CD14-positive monocyte (primary cell): ENCODE measurements around the gene SCD5. TPM values are rescaled to one million over a fixed set of nuclear protein-coding genes. Genes with fewer than 3 reads are reported as not detected.

Experiments
- DNase-seq, 3 donors: peaks; one replicate each; pipeline ENCODE4 v3.0.0-alpha.2; 2011 to 2022
- H2AFZ ChIP-seq: 2 replicates; pipeline ENCODE4 v1.6.0; 2012; ENCODE audit warnings: mild to moderate bottlenecking, low read depth, low read length, inconsistent platforms; ENCODE audit not compliant: insufficient read depth, poor library complexity, severe bottlenecking
- H3K27ac ChIP-seq, 2 donors: 1 replicate in 1 of 2; 2 replicates in 1 of 2; pipeline ENCODE4 v1.5.1; 2012 to 2013; ENCODE audit warnings: low read length in 2 of 2, control low read depth in 1 of 2, inconsistent platforms in 1 of 2, low read depth in 1 of 2, mild to moderate bottlenecking in 1 of 2
- H3K27me3 ChIP-seq, 2 donors: one replicate each; pipeline versions ENCODE4 v1.6.0 to v1.6.1; 2011 to 2013; ENCODE audit warnings: low read length in 2 of 2; ENCODE audit not compliant: control insufficient read depth in 2 of 2, insufficient read depth in 2 of 2
- H3K36me3 ChIP-seq, 2 donors: replicated peaks in 1 of 2; 1 replicate in 1 of 2; 2 replicates in 1 of 2; pipeline versions ENCODE4 v1.5.1 to v1.6.1; 2012 to 2013; ENCODE audit warnings: low read length in 2 of 2, control low read depth in 1 of 2, inconsistent platforms in 1 of 2, mild to moderate bottlenecking in 1 of 2; ENCODE audit not compliant: insufficient read depth in 2 of 2, control insufficient read depth in 1 of 2
- H3K4me1 ChIP-seq, 2 donors: 1 replicate in 1 of 2; 2 replicates in 1 of 2; pipeline versions ENCODE4 v1.5.1 to v1.6.1; 2012 to 2013; ENCODE audit warnings: low read length in 2 of 2, control low read depth in 1 of 2, inconsistent platforms in 1 of 2, mild to moderate bottlenecking in 1 of 2, moderate library complexity in 1 of 2; ENCODE audit not compliant: insufficient read depth in 2 of 2, control insufficient read depth in 1 of 2
- H3K4me2 ChIP-seq: replicated peaks from 2 replicates; pipeline ENCODE3; 2012; ENCODE audit warnings: low read length, moderate library complexity, mild to moderate bottlenecking; ENCODE audit not compliant: poor library complexity, severe bottlenecking; ENCODE audit errors: extremely low read depth
- H3K4me3 ChIP-seq, 3 experiments: fragments of 200-600 bp in 1 of 3; sonication (generic) in 1 of 3; replicated peaks in 1 of 3; 1 replicate in 2 of 3; 2 replicates in 1 of 3; pipeline ENCODE4 v1.5.1; 2011 to 2013; ENCODE audit warnings: low read length in 3 of 3, mild to moderate bottlenecking in 3 of 3, control low read depth in 2 of 3, low read depth in 2 of 3, inconsistent platforms in 1 of 3, moderate library complexity in 1 of 3
- H3K79me2 ChIP-seq: 2 replicates; pipeline ENCODE4 v1.6.0; 2012; ENCODE audit warnings: mild to moderate bottlenecking, control low read depth, inconsistent platforms, low read length, moderate library complexity; ENCODE audit not compliant: insufficient read depth
- H3K9ac ChIP-seq: 2 replicates; pipeline ENCODE4 v1.6.0; 2017; ENCODE audit warnings: low read length, mild to moderate bottlenecking; ENCODE audit not compliant: insufficient read depth, poor library complexity, severe bottlenecking
- H3K9me3 ChIP-seq, 2 donors: replicated peaks in 1 of 2; 1 replicate in 1 of 2; 2 replicates in 1 of 2; pipeline versions ENCODE4 v1.5.1 to v1.6.1; 2012 to 2013; ENCODE audit warnings: low read length in 2 of 2, control low read depth in 1 of 2; ENCODE audit not compliant: control insufficient read depth in 1 of 2, insufficient read depth in 1 of 2
- H4K20me1 ChIP-seq: 2 replicates; pipeline ENCODE4 v1.6.0; 2012; ENCODE audit warnings: mild to moderate bottlenecking, low read length, control low read depth, moderate library complexity; ENCODE audit not compliant: insufficient read depth
- H3K27ac Mint-ChIP-seq, 7 donors: one replicate each; pipeline ENCODE4 v1.8.0; 2020; ENCODE audit warnings: mild to moderate bottlenecking in 7 of 7, mixed read lengths in 7 of 7, moderate library complexity in 6 of 7, inconsistent platforms in 2 of 7
- H3K27me3 Mint-ChIP-seq, 3 donors: one replicate each; pipeline ENCODE4 v1.8.0; 2021 to 2022; ENCODE audit warnings: low read depth in 3 of 3, mild to moderate bottlenecking in 3 of 3, mixed read lengths in 3 of 3, moderate library complexity in 3 of 3, inconsistent platforms in 1 of 3
- H3K36me3 Mint-ChIP-seq, 2 donors: one replicate each; pipeline ENCODE4 v1.8.0; 2020; ENCODE audit warnings: mixed read lengths in 2 of 2, inconsistent platforms in 1 of 2, mild to moderate bottlenecking in 1 of 2
- H3K4me1 Mint-ChIP-seq: one replicate; pipeline ENCODE4 v1.8.0; 2020; ENCODE audit warnings: mild to moderate bottlenecking, mixed read lengths
- H3K4me3 Mint-ChIP-seq, 2 donors: one replicate each; pipeline ENCODE4 v1.8.0; 2020; ENCODE audit warnings: mild to moderate bottlenecking in 2 of 2, mixed read lengths in 2 of 2, moderate library complexity in 1 of 2
- H3K9me3 Mint-ChIP-seq, 7 donors: one replicate each; pipeline ENCODE4 v1.8.0; 2020 to 2022; ENCODE audit warnings: mixed read lengths in 7 of 7, mild to moderate bottlenecking in 6 of 7, moderate library complexity in 6 of 7, inconsistent platforms in 2 of 7
- CTCF ChIP-seq: fragments of 200-600 bp; IDR thresholded peaks from one replicate; pipeline ENCODE4 v1.8.0; 2022; ENCODE audit warnings: antibody characterized with exemption, mild to moderate bottlenecking
- WGBS: methylation state at CpG from one replicate; pipeline ENCODE4 v1.1.5; 2013; ENCODE audit warnings: missing lambda C conversion rate; ENCODE audit not compliant: insufficient coverage; 5-methylcytosine and 5-hydroxymethylcytosine counted together
- intact Hi-C, 2 donors: fragments of 100-400 bp; cut with micrococcal nuclease; formaldehyde crosslinking; loops; one replicate each; pipeline versions ENCODE4 v1.15.0 to v1.15.1; 2023
- polyA plus RNA-seq, 3 donors: library from polyadenylated mRNA; depleted of rRNA in 1 of 3; unstranded in 2 of 3; stranded (reverse) in 1 of 3; fragments of 300-500 nt in 2 of 3; fragments of >200 nt in 1 of 3; fragmentation: Illumina TruSeq in 2 of 3; gene quantifications; 1 replicate in 2 of 3; 2 replicates in 1 of 3; pipeline ENCODE4 v1.2.3, GENCODE V29; 2012 to 2021

SCD5 gene
- polyA plus RNA-seq, 3 donors = 0.28 to 1.3 (median 0.61) TPM

DNA sequence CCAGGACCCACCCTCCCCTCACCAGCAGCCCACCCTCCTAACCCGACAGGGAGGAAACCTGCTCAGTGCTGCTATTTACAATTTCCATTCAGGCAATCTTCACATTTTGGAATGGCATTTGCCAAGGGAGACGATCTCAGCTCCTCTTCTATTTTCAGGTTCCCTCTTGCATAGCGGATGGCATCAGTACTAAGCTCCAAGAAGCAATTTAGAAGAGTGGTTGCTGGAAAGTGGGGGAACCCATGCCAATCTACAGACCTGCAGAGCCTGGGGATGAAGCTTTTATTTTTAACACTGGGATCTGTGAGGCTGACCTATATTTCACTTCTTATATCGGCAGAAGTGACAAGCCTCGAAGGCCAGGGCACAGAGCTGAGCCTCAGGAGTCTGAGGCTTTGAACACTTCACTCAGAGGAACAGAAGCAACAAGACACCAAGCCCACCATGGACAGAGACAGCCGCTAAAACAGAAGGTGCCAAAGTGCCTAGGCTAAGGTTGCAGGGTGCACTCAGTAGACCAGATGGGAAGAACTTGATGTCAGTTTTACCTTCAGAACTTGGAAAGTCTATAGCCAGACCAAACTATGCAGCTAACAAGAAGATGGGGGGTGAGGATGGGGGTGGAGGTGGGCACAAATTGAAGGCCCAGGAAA lies 44.0 kb downstream of the SCD5 start:
- peaks cover 0 to 2% (median 0%) of the 10 kb centered on the region in 7 donors for H3K9me3 Mint-ChIP-seq
- no peak for DNase-seq
- no peaks in the 10 kb centered on the region for H3K9me3 ChIP-seq
- H3K27me3 ChIP-seq = no peaks in the 10 kb centered on the region
- no peaks in the 10 kb centered on the region for H3K4me1 ChIP-seq
- H3K9ac ChIP-seq = no peak overlapping the region
- no peak overlapping the region for H3K27ac Mint-ChIP-seq
- no peak overlapping the region for H3K4me3 ChIP-seq
- H3K36me3 ChIP-seq = no peaks in the 10 kb centered on the region
- no peak for TF ChIP-seq CTCF
- no peak overlapping the region for H3K27ac ChIP-seq
- no peaks in the 10 kb centered on the region for H3K36me3 Mint-ChIP-seq
- intact Hi-C loops = no loop called here
- H3K4me3 Mint-ChIP-seq = no peak overlapping the region
- peaks cover 0 to 2% (median 0%) of the 10 kb centered on the region in 3 donors for H3K27me3 Mint-ChIP-seq
- H3K79me2 ChIP-seq = no peaks in the 10 kb centered on the region
- WGBS = 95% methylated on average over 4 of the region's 6 CpGs
- peaks cover 1% of the 10 kb centered on the region for H3K4me1 Mint-ChIP-seq
- H4K20me1 ChIP-seq = no peaks in the 10 kb centered on the region
- H3K4me2 ChIP-seq = no peak overlapping the region
- no peak overlapping the region for H2AFZ ChIP-seq

DNA sequence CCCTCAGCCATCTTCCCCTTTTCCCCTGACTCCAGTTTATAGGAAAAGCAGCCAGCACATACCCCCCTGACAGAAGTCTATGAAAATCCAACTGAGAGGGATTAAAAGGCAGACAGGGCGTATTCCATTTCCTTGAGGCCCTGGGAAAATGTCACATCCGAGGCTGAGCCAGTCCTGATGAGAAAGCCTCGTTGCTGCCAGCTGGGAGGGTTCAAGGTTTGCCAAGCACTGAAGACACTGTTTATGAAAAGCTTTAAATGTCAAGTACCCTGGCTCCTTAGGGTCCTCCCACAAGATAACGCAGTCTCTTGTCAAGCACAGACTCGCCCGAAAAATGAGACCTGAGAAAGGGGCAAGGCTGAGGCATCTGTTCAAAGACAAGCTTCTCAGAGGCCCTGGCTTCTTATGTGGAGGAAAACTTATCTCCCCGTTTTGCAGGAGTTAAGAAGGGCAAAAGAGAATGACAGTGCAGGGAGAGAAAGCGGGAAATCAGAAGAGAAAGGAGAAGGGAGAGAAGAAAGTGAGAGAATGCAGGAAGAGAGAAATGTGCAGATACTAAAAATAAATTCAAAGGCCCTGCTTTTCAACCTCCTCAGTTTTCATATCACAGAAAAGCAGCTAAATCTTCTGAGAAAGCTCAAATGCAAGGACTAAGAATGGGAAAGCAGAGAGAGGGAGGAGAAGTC lies 44.7 kb downstream of the SCD5 start:
- 98% methylated on average over 6 of the region's 8 CpGs for WGBS
- Histone ChIP-seq H3K9me3 (no peaks in the 10 kb centered on the region), H3K4me2 (no peak overlapping the region), H2AFZ (no peak overlapping the region), H3K79me2 (no peaks in the 10 kb centered on the region), H3K4me3 (no peak overlapping the region), H3K27ac (no peak overlapping the region), H3K9ac (no peak overlapping the region), H4K20me1 (no peaks in the 10 kb centered on the region), H3K36me3 (no peaks in the 10 kb centered on the region), H3K4me1 (no peaks in the 10 kb centered on the region), H3K27me3 (no peaks in the 10 kb centered on the region)
- no peak for DNase-seq
- Mint-ChIP-seq H3K27ac (no peak overlapping the region), H3K36me3 (no peaks in the 10 kb centered on the region), H3K27me3 (peaks cover 0 to 2% (median 0%) of the 10 kb centered on the region in 3 donors), H3K4me1 (peaks cover 1% of the 10 kb centered on the region), H3K4me3 (no peak overlapping the region), H3K9me3 (no peaks in the 10 kb centered on the region)
- no peak for TF ChIP-seq CTCF
- intact Hi-C loops = no loop called here
